ENCODE data around the gene MAML1. TPM values are rescaled to one million over a fixed set of nuclear protein-coding genes. Genes with fewer than 3 reads are reported as not detected.

The MAML1 gene
- total and polyA plus RNA-seq, 2 experiments from 2014 or later: 7.5 to 15.9 TPM

- H3K79me2 ChIP-seq: peaks cover 21% of the 10 kb centered on the region
- H3K27me3 ChIP-seq: no peaks in the 10 kb centered on the region
- no peak overlapping the region for H3K4me2 ChIP-seq
- H3K9me3 ChIP-seq (ENCODE audit: low read depth): no peaks in the 10 kb centered on the region
- DNase-seq (ENCODE audit: low spot score): no peak
- H3K36me3 ChIP-seq (replicated peaks; ENCODE audit: insufficient read depth, low read depth): no peaks in the 10 kb centered on the region
- H3K9me2 ChIP-seq (replicated peaks; ENCODE audit: insufficient read depth): no peaks in the 10 kb centered on the region
- TF ChIP-seq EZH2phosphoT487 (IDR thresholded peaks at IDR 0.05; ENCODE audit: low read depth, severe bottlenecking, unreplicated experiment): no peak
- TF ChIP-seq CTCF (IDR thresholded peaks at IDR 0.05; ENCODE audit: poor library complexity): no peak
- no peak for TF ChIP-seq EZH2 (IDR thresholded peaks at IDR 0.05; ENCODE audit: borderline replicate concordance)
- H4K20me1 ChIP-seq (ENCODE audit: insufficient read depth, poor library complexity, severe bottlenecking): peaks cover 31% of the 10 kb centered on the region
- WGBS (ENCODE audit: low lambda C conversion rate, missing lambda C conversion rate): 98% methylated on average over 36 of the region's 36 CpGs
- H2AFZ ChIP-seq: no peak overlapping the region
- H3K4me1 ChIP-seq (ENCODE audit: insufficient read depth): peaks cover 24% of the 10 kb centered on the region
- no peak overlapping the region for H3K27ac ChIP-seq
- H3K4me3 ChIP-seq: no peak overlapping the region
Observed at GRCh38 chr5:179798771-179799643, 66.4 kb downstream of the MAML1 start.

- no peaks in the 10 kb centered on the region for H3K36me3 ChIP-seq (replicated peaks; ENCODE audit: insufficient read depth, low read depth)
- no peak overlapping the region for H2AFZ ChIP-seq
- TF ChIP-seq EZH2 (IDR thresholded peaks at IDR 0.05; ENCODE audit: borderline replicate concordance) (no peak), EZH2phosphoT487 (IDR thresholded peaks at IDR 0.05; ENCODE audit: low read depth, severe bottlenecking, unreplicated experiment) (no peak), CTCF (IDR thresholded peaks at IDR 0.05; ENCODE audit: poor library complexity) (no peak)
- no peaks in the 10 kb centered on the region for H3K9me3 ChIP-seq (ENCODE audit: low read depth)
- no peak overlapping the region for H3K4me2 ChIP-seq
- no peaks in the 10 kb centered on the region for H3K27me3 ChIP-seq
- no peak for DNase-seq (ENCODE audit: low spot score)
- 99% methylated on average over 5 of the region's 5 CpGs for WGBS (ENCODE audit: low lambda C conversion rate, missing lambda C conversion rate)
- H3K4me1 ChIP-seq (ENCODE audit: insufficient read depth): peaks cover 30% of the 10 kb centered on the region
- H3K27ac ChIP-seq: no peak overlapping the region
- H3K79me2 ChIP-seq: peaks cover 27% of the 10 kb centered on the region
- H4K20me1 ChIP-seq (ENCODE audit: insufficient read depth, poor library complexity, severe bottlenecking): peaks cover 37% of the 10 kb centered on the region
- H3K9me2 ChIP-seq (replicated peaks; ENCODE audit: insufficient read depth): no peaks in the 10 kb centered on the region
- H3K4me3 ChIP-seq: no peak overlapping the region
Observed at GRCh38 chr5:179799644-179799973, 67.0 kb downstream of the MAML1 start.

GRCh38 chr5:179800071-179800695, 67.6 kb downstream of the MAML1 start:
- H3K4me2 ChIP-seq: no peak overlapping the region
- H3K27ac ChIP-seq: no peak overlapping the region
- no peak for DNase-seq (ENCODE audit: low spot score)
- no peaks in the 10 kb centered on the region for H3K36me3 ChIP-seq (replicated peaks; ENCODE audit: insufficient read depth, low read depth)
- WGBS (ENCODE audit: low lambda C conversion rate, missing lambda C conversion rate): 96% methylated on average over 21 of the region's 21 CpGs
- TF ChIP-seq EZH2 (IDR thresholded peaks at IDR 0.05; ENCODE audit: borderline replicate concordance) (no peak), CTCF (IDR thresholded peaks at IDR 0.05; ENCODE audit: poor library complexity) (no peak), EZH2phosphoT487 (IDR thresholded peaks at IDR 0.05; ENCODE audit: low read depth, severe bottlenecking, unreplicated experiment) (no peak)
- H4K20me1 ChIP-seq (ENCODE audit: insufficient read depth, poor library complexity, severe bottlenecking): peaks cover 43% of the 10 kb centered on the region
- peaks cover 33% of the 10 kb centered on the region for H3K79me2 ChIP-seq
- H3K9me2 ChIP-seq (replicated peaks; ENCODE audit: insufficient read depth): no peaks in the 10 kb centered on the region
- H3K4me1 ChIP-seq (ENCODE audit: insufficient read depth): peaks cover 31% of the 10 kb centered on the region
- H2AFZ ChIP-seq: no peak overlapping the region
- no peaks in the 10 kb centered on the region for H3K27me3 ChIP-seq
- no peaks in the 10 kb centered on the region for H3K9me3 ChIP-seq (ENCODE audit: low read depth)
- H3K4me3 ChIP-seq: no peak overlapping the region

All from hepatocyte (in vitro differentiated cells).